Colonic mucosa (tissue), 4 donors: Measurements from ENCODE around the gene ARHGAP42. TPM values are rescaled to one million over a fixed set of nuclear protein-coding genes. Genes with fewer than 3 reads are reported as not detected.
A peak's percentile ranks its signal among the peaks of the same experiment; 100 is the strongest.

ENCODE experiments used
- DNase-seq: peaks from one replicate; pipeline ENCODE4 v3.0.0-alpha.2; 2020
- H3K27ac ChIP-seq: fragments of 200-600 bp; one replicate; pipeline ENCODE4 v1.8.0; 2021
- H3K27me3 ChIP-seq: fragments of 200-600 bp; one replicate; pipeline ENCODE4 v1.8.0; 2021
- H3K36me3 ChIP-seq: fragments of 200-600 bp; one replicate; pipeline ENCODE4 v1.8.0; 2021
- H3K4me1 ChIP-seq: fragments of 200-600 bp; one replicate; pipeline ENCODE4 v1.8.0; 2021; ENCODE audit warnings: mild to moderate bottlenecking
- H3K4me3 ChIP-seq: fragments of 200-600 bp; one replicate; pipeline ENCODE4 v1.8.0; 2021
- H3K9ac ChIP-seq, 2 donors: one replicate each; pipeline ENCODE4 v1.7.0; 2013; ENCODE audit warnings: control low read depth in 2 of 2, low read depth in 2 of 2, low read length in 2 of 2
- H3K9me3 ChIP-seq: fragments of 200-600 bp; one replicate; pipeline ENCODE4 v1.8.0; 2021
- CTCF ChIP-seq: fragments of 200-600 bp; IDR thresholded peaks from one replicate; pipeline ENCODE4 v1.8.0; 2022; ENCODE audit warnings: antibody characterized with exemption, mild to moderate bottlenecking
- intact Hi-C: fragments of 100-400 bp; cut with DNase I; formaldehyde crosslinking; loops from one replicate; pipeline ENCODE4 v1.14.1; 2022
- total RNA-seq, 2 donors: library from RNA; stranded (reverse); fragmentation: NEBNext Ultra II Directional in 1 of 2; extraction: Animal tissue kit (Norgen Biotek cat#: 25700) in 1 of 2; gene quantifications; one replicate each; pipeline ENCODE4 v1.2.1, GENCODE V29; 2021
- donor health status: healthy.
- donor health status: DM: no; HTN: no; CAD: no.
- donor health status: DM: no; HTN: no; CAD: no.

The ARHGAP42 gene
- total RNA-seq, 2 donors from 2014 or later, result 13.4 to 15.9 TPM

DNA sequence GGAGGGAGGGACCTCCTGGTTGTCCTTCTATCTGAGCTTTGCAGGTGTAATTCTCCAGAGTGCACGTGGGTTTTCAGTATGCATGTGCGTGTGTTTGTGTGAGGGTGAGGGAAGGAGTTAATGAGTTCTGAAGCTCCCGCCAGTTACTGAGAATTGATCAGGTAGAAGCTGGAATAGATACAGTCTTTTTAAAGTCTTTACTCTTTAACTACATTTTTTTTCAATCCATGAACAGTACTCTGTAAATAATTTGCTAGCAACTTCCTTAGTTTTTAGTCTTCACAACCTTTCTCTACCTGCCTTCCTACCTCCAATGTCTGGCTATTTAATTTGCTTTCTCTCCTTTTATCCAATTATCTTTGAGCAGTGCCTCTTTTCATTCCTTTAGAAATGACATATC is 25.5 kb downstream of the ARHGAP42 start:
- Histone ChIP-seq H3K4me1 (no peaks in the 10 kb centered on the region), H3K4me3 (no peak overlapping the region), H3K27me3 (no peaks in the 10 kb centered on the region), H3K9me3 (no peaks in the 10 kb centered on the region), H3K36me3 (no peaks in the 10 kb centered on the region), H3K27ac (no peak overlapping the region), H3K9ac (no peak overlapping the region)
- DNase-seq, result no peak
- no peak for TF ChIP-seq CTCF
- intact Hi-C loops, result no loop called here

DNA sequence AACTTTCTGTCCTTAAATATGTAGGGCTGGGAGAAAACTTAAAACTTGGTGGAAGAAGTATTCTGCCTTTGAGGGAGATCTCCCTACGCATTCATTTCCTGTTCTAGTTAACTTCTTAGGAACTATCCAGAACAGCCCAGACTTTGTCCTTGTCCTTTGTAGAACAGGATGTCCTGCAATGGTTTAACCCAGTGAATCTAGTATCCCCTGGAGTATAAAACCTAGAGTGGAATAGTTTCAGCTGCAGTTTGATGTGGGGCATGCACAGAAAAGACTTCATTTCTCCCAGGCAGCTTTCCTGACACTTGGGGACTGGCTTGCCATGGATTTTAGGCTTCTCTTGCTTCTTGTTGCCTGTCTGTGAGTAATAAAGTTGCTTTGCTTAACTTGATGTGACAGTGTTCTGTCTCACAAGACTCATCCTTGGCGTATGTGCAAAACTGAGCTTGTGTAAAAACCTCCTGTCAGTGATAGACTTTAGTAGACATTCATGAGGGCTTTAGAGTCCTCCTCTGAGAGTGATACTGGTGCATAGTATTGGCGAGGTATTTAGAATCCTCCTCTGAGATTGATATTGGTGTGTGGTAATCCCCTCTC is 28.2 kb downstream of the ARHGAP42 start:
- DNase-seq, result no peak
- no peak for TF ChIP-seq CTCF
- Histone ChIP-seq H3K9me3 (no peaks in the 10 kb centered on the region), H3K36me3 (no peaks in the 10 kb centered on the region), H3K4me1 (no peaks in the 10 kb centered on the region), H3K27me3 (no peaks in the 10 kb centered on the region), H3K9ac (no peak overlapping the region), H3K4me3 (no peak overlapping the region), H3K27ac (no peak overlapping the region)
- intact Hi-C loops, result no loop called here

GRCh38 chr11:100716838-100717237 is 29.8 kb downstream of the ARHGAP42 start:
- no peak overlapping the region for H3K4me3 ChIP-seq
- no peaks in the 10 kb centered on the region for H3K4me1 ChIP-seq
- H3K9me3 ChIP-seq, result no peaks in the 10 kb centered on the region
- no peak for DNase-seq
- no peaks in the 10 kb centered on the region for H3K36me3 ChIP-seq
- no peak for TF ChIP-seq CTCF
- H3K27me3 ChIP-seq, result no peaks in the 10 kb centered on the region
- intact Hi-C loops, result no loop called here
- H3K27ac ChIP-seq, result no peak overlapping the region
- no peak overlapping the region for H3K9ac ChIP-seq

DNA sequence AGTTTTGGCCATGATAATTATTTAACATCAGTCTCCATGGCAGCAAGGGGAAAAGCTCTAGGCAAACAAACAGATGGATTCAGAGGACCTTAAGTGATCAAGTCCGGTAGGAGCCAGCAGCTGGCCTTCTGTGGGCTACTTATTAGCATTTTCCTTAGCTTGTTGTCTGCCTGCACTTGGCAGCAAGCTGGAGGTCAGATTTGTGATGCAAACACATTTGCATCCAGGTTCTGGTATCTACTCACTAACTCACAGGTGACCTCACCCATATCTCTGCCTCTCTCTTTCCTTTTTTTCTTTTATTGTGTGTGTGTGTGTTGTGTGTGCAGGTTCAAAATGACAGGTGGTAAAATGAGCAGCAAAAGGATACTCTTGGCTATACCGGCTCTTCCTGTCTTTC is 32.3 kb downstream of the ARHGAP42 start:
- H3K9ac ChIP-seq, result no peak overlapping the region
- H3K27ac ChIP-seq, result no peak overlapping the region
- intact Hi-C loops, result no loop called here
- no peaks in the 10 kb centered on the region for H3K27me3 ChIP-seq
- no peaks in the 10 kb centered on the region for H3K4me1 ChIP-seq
- H3K9me3 ChIP-seq, result no peaks in the 10 kb centered on the region
- no peaks in the 10 kb centered on the region for H3K36me3 ChIP-seq
- no peak for DNase-seq
- no peak for TF ChIP-seq CTCF
- H3K4me3 ChIP-seq, result no peak overlapping the region

GRCh38 chr11:100719809-100720221 is 32.7 kb downstream of the ARHGAP42 start:
- no peak overlapping the region for H3K27ac ChIP-seq
- no peak overlapping the region for H3K9ac ChIP-seq
- DNase-seq, result peak; percentile 28
- H3K9me3 ChIP-seq, result no peaks in the 10 kb centered on the region
- H3K27me3 ChIP-seq, result no peaks in the 10 kb centered on the region
- H3K4me1 ChIP-seq, result no peaks in the 10 kb centered on the region
- H3K36me3 ChIP-seq, result no peaks in the 10 kb centered on the region
- intact Hi-C loops, result no loop called here
- no peak overlapping the region for H3K4me3 ChIP-seq
- no peak for TF ChIP-seq CTCF
